ENCODE results near the gene NAMPT. TPM values are rescaled to one million over a fixed set of nuclear protein-coding genes. Genes with fewer than 3 reads are reported as not detected.

Gene NAMPT
- total RNA-seq, 1 experiment from 2014 or later, result 80.8 TPM

DNA sequence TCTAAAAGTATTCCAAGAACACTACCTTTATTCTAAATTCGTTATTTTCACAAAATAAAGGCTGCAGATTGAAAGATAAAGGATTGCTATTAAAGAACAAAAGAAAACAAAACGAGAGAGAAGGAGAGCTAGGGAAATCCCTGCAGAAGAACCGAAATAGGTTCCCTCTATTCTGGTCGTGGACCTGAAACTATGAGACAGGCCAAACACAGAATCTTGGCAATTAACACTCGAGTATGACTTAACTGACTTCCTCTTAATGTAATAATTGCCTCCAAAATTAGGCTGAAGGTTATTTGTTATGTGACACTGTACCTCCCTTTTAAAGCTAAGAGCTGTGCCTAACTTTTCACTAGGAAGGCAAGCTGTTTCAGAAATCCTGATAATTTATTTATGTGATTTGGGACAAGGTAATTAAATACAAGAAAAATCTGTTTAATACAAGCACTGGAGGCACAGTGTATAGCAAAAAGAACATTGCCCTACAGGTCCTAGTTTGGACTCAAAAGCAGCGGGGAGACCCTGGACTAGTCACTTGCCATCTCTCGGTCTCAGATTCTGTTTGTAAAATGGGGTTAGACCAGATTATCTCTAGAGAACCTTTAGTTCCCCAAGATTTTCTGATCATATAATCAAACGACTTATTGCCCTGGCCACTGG, 11.6 kb downstream of the NAMPT start:
- Histone ChIP-seq H3K36me3 (ENCODE audit: control insufficient read depth, insufficient read depth, low read length) (peaks cover 44% of the 10 kb centered on the region), H3K4me3 (ENCODE audit: low read depth in 2 of 2, low read length in 2 of 2) (no peak overlapping the region), H3K4me1 (ENCODE audit: control insufficient read depth, insufficient read depth, low read length) (no peaks in the 10 kb centered on the region), H3K9me3 (ENCODE audit: control insufficient read depth, insufficient read depth, low read depth, low read length) (no peaks in the 10 kb centered on the region), H3K27ac (ENCODE audit: low read length) (no peak overlapping the region), H3K27me3 (ENCODE audit: control insufficient read depth, insufficient read depth, low read length) (no peaks in the 10 kb centered on the region)
- DNase-seq (ENCODE audit: low read depth, low spot score), result no peak
- intact Hi-C loops (cut with micrococcal nuclease; ENCODE audit: unreplicated experiment) (no loop called here), in situ Hi-C loops (cut with HindIII; ENCODE audit: low pct_unique_long_range_greater_than_20kb, low sequenced_read_pairs) (no loop called here)
- TF ChIP-seq SIN3A (IDR thresholded peaks at IDR 0.05; ENCODE audit: borderline replicate concordance, insufficient read depth, low read depth, low read length) (no peak), POLR2AphosphoS5 (IDR thresholded peaks at IDR 0.05; ENCODE audit: low read depth, low read length) (no peak), TCF7L2 (IDR thresholded peaks at IDR 0.05; ENCODE audit: low read depth, low read length) (no peak)
- TF ChIP-seq, protein P1, sequence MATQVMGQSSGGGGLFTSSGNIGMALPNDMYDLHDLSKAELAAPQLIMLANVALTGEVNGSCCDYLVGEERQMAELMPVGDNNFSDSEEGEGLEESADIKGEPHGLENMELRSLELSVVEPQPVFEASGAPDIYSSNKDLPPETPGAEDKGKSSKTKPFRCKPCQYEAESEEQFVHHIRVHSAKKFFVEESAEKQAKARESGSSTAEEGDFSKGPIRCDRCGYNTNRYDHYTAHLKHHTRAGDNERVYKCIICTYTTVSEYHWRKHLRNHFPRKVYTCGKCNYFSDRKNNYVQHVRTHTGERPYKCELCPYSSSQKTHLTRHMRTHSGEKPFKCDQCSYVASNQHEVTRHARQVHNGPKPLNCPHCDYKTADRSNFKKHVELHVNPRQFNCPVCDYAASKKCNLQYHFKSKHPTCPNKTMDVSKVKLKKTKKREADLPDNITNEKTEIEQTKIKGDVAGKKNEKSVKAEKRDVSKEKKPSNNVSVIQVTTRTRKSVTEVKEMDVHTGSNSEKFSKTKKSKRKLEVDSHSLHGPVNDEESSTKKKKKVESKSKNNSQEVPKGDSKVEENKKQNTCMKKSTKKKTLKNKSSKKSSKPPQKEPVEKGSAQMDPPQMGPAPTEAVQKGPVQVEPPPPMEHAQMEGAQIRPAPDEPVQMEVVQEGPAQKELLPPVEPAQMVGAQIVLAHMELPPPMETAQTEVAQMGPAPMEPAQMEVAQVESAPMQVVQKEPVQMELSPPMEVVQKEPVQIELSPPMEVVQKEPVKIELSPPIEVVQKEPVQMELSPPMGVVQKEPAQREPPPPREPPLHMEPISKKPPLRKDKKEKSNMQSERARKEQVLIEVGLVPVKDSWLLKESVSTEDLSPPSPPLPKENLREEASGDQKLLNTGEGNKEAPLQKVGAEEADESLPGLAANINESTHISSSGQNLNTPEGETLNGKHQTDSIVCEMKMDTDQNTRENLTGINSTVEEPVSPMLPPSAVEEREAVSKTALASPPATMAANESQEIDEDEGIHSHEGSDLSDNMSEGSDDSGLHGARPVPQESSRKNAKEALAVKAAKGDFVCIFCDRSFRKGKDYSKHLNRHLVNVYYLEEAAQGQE (IDR thresholded peaks at IDR 0.05; ENCODE audit: insufficient read depth in 1 of 2, low read depth in 2 of 2, low read length in 1 of 2), result no peak
- TF ChIP-seq, protein P2, sequence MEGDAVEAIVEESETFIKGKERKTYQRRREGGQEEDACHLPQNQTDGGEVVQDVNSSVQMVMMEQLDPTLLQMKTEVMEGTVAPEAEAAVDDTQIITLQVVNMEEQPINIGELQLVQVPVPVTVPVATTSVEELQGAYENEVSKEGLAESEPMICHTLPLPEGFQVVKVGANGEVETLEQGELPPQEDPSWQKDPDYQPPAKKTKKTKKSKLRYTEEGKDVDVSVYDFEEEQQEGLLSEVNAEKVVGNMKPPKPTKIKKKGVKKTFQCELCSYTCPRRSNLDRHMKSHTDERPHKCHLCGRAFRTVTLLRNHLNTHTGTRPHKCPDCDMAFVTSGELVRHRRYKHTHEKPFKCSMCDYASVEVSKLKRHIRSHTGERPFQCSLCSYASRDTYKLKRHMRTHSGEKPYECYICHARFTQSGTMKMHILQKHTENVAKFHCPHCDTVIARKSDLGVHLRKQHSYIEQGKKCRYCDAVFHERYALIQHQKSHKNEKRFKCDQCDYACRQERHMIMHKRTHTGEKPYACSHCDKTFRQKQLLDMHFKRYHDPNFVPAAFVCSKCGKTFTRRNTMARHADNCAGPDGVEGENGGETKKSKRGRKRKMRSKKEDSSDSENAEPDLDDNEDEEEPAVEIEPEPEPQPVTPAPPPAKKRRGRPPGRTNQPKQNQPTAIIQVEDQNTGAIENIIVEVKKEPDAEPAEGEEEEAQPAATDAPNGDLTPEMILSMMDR (IDR thresholded peaks at IDR 0.05), result no peak
- no peak for ATAC-seq
- CTCF ChIA-PET, result no interaction called here
- no TSS peak for BruUV-seq (replicated peaks)
- POLR2A ChIA-PET, result no interaction called here

DNA sequence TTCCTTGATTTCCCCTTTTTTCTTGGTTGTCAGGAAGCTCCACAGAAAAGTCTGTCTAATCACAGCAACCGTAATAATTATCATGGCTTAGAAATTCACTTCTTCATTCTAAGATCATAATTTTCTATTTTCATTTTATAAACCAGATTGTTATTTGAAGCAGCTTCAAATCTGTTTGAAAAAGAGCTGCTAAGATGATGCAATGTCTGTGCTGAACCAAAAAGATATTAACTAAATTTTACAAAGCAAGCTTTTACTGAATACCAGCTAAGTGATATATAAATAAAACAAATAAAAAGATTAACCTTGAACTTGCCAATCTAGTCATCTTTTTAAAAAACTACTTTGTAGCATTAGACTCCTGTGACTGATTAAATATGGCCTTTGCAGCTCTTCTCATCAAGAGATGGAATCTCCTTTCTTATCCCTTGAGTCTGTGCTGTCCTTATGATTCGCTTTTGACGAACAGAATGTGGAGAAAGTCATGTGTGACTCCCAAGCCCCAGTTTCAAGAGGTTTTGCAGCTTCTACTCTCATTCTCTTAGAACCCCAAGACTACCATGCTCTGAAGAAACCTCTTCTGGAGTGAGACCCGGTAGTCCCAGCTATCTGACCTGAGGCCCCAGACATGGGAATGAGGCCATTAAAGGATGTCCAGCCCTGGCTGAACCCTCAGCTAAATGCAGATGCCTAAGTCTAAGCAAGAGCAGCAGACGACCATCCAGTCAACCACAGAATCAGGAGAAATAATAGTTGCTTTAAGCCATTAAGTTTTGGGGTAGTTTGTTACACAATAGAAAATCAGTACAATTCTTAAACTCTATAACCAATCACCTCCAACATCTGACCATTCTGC, 14.4 kb downstream of the NAMPT start:
- DNase-seq (ENCODE audit: low read depth, low spot score) (no peak), ATAC-seq (no peak)
- intact Hi-C loops (cut with micrococcal nuclease; ENCODE audit: unreplicated experiment), result no loop called here
- CTCF ChIA-PET, result interaction anchor here (0.7 kb wide), 1 partner anchor 91 kb away, joined by 3 read pairs; no protein-coding TSS in a partner anchor
- Histone ChIP-seq H3K9me3 (ENCODE audit: control insufficient read depth, insufficient read depth, low read depth, low read length) (no peaks in the 10 kb centered on the region), H3K36me3 (ENCODE audit: control insufficient read depth, insufficient read depth, low read length) (peaks cover 54% of the 10 kb centered on the region), H3K27me3 (ENCODE audit: control insufficient read depth, insufficient read depth, low read length) (no peaks in the 10 kb centered on the region), H3K27ac (ENCODE audit: low read length) (no peak overlapping the region), H3K4me3 (ENCODE audit: low read depth in 2 of 2, low read length in 2 of 2) (no peak overlapping the region), H3K4me1 (ENCODE audit: control insufficient read depth, insufficient read depth, low read length) (no peaks in the 10 kb centered on the region)
- in situ Hi-C loops (cut with HindIII; ENCODE audit: low pct_unique_long_range_greater_than_20kb, low sequenced_read_pairs), result no loop called here
- no TSS peak for BruUV-seq (replicated peaks)
- POLR2A ChIA-PET, result no interaction called here
- TF ChIP-seq, protein P1 (IDR thresholded peaks at IDR 0.05; ENCODE audit: insufficient read depth in 1 of 2, low read depth in 2 of 2, low read length in 1 of 2), result no peak
- TF ChIP-seq POLR2AphosphoS5 (IDR thresholded peaks at IDR 0.05; ENCODE audit: low read depth, low read length), result no peak
- no peak for TF ChIP-seq SIN3A (IDR thresholded peaks at IDR 0.05; ENCODE audit: borderline replicate concordance, insufficient read depth, low read depth, low read length)
- no peak for TF ChIP-seq TCF7L2 (IDR thresholded peaks at IDR 0.05; ENCODE audit: low read depth, low read length)
- TF ChIP-seq, protein P2 (IDR thresholded peaks at IDR 0.05), result no peak
